GM21447 (cell line): ENCODE results near the gene AGBL1.

Source experiments
- ATAC-seq: cut with Tn5 transposase; IDR thresholded peaks from one replicate; pipeline ENCODE4 v1.9.1; 2021; ENCODE audit not compliant: unreplicated experiment

The AGBL1 gene

DNA sequence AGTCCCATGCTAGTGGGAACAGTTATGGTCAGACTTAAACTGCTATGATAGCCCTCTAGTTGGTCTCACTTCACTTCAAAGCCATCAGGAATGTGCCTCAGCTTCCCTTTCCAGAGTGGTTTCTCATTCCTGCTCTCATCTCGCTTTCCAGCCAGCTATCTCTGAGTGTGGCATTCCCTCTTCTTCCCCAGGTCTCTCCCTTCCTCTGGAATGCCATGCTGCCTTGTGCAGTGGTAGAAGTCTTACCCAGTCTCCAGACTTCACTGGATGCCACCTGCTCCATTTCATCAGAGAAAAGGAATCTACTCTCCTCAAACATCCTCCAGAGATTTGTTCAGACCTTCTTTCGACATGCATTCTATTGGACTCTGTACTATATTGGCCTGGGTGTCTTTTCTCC lies 83.0 kb downstream of the AGBL1 start:
- ATAC-seq = no peak

DNA sequence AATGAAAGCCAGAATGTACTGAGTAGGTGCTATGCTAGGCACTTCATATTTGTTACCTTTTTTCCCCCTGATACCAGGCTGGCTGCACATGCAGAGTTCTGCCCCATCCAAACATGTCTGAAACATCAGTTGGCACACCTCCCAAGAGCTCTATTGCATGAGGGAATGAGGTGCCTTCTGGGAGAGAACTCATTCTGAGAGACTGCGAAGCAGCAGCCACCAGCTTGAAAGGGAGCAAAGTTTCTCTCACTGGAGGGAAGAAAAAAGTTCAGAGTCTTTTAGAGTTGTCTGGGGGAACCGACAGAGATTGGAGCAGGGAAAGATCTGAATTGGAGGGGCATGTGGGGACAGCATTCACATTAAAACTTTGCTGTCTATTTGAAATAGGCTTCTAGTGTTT lies 84.1 kb downstream of the AGBL1 start:
- ATAC-seq = no peak

DNA sequence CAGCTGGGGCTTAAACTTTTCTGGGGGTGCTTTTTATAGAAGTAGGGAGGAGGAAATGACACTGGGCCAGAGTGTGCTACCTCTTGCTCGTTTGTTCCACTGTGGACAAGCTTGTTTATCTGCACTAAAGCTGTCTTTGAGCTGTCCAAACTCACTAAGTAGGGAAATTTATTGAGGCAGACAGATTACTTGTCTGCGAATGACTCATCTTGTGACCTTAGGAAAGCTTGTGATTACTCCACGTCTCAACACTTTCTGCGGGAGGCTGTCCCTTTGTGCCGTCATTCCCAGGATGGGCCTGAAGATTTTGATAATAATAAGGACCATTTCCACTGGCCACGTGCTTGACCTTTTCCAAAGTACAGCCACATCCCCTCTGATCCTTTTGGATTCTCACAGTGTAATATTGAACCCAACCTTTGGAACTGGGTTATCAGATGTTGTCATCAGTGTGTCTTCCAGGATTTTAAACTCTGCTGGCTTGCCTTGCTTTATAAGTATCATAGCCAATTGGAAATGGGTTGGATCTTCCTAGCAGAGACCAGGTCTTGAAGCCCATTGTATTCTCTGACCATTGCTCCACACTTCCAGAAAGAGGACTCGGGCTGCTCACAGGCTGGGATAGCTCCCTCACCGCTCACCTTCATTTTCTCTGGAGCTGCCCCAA lies 84.7 kb downstream of the AGBL1 start:
- ATAC-seq = no peak

DNA sequence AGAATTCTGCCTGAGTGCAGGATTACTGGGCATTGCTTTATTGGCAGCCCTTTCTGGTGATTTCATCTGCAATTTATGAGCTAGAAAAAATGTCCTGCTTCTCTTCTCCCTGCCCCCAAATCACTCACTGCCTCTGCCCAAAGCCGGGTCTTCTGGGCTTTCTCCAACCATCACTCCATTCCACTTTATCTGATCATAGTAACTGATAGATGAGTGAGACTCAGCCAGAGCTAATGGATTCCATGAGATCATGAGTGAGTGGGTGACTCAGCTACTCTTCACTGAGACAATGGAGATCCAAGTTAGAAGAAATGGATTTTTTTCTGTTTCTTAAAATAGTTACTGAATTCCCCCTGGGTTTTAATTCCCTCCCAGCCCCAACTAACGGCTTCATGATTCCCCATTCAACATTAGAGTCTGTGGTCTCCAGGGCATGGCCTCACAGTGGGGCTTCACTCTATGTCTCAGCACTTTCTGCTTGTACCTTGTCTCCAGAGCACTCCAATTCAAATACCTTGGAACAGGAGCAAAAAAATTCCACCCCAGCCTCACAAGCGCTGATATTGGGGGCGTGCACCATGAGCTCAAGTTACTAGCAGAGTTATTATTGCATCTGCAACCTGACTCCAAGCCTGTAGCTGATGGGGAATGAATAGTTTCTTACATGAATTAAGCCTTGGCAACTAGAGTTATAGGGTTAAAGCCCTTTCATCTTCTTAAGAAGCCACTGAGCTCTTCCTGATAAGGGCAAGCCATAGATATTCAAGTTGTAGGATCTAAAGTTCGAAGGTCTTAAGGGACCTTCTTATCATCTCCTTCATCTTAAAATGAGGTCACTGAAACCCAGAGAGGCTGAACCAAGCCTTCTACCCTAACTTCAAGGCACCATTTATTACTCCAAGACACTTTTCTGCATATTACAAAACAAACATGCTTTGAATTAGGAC lies 85.9 kb downstream of the AGBL1 start:
- ATAC-seq = no peak

DNA sequence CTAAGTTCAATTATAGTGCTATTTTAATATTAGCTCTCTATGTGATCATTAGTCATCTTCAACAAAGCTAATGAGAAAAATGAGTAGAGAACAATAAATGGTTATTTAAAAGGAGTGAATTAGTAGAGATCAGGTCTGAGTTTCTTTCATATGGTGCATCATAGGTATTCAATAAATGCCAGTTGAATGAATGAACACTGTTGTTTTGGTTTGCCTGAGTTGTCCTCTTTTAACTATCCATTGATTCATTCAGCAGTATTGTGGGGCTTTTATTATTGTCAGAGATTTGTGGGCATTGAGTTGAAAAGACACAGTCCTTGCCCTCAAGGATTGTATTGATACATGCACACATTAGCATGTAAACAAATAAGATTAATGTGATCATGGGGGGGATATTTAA lies 88.2 kb downstream of the AGBL1 start:
- ATAC-seq = no peak

DNA sequence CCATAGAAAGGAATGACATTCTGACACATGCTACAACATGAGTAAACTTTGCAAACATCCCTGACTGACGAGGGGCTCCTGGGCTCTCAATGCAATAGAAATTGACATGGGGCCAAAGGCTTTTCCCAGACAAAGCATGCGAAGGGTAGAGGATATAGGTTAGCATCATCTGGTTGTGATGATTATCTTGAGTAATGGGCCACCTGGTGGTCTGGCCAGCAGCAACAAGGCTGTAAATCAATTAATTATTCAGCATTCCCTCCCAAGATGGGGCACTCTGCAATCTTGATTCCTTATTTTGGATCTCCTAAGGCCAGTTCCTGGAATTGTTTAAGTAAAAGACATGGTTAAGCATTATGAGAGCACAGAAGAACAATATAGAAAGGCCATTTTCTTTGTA lies 99.2 kb downstream of the AGBL1 start:
- ATAC-seq = no peak

DNA sequence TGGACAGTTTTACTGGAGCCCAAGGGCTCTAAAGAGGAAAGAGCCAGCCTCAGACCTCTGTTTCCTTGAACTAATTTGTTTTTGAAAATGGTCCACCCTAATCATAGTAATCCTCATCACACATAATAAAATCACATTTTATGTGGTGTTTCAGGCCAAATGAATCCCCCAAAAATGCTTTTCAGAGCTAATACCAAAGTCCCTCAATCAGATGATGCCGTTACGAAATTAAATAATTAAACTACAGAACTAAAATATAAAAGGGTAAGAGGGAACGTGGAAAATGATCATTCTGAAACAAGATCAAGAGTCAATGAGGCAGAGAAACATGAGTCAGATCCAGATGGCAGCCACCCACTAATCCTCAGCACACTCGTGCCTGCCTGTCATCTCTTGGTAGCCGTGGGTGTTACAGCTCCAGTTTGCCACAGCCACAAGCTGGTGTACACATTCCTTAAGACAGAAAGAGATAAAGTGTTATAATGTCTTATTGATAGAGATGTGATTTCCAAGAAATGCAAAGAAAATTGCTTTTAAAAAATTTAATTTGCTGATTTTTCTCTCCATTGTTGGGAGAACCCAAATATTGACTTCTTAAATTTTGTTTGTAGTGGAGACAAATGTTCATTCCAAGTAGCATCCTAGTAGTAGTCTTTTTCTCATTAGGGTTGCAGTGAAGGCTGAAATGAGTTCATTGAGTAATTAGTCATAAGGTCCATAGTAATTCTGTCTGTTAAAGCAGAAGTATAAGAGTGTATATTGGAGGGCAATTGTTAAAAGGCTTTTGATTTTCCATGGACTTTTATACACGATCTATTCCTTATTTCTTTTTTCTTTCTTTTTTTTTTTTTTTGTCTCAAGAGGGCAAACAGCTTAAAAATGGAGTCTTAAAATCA lies 104.2 kb downstream of the AGBL1 start:
- ATAC-seq = no peak

DNA sequence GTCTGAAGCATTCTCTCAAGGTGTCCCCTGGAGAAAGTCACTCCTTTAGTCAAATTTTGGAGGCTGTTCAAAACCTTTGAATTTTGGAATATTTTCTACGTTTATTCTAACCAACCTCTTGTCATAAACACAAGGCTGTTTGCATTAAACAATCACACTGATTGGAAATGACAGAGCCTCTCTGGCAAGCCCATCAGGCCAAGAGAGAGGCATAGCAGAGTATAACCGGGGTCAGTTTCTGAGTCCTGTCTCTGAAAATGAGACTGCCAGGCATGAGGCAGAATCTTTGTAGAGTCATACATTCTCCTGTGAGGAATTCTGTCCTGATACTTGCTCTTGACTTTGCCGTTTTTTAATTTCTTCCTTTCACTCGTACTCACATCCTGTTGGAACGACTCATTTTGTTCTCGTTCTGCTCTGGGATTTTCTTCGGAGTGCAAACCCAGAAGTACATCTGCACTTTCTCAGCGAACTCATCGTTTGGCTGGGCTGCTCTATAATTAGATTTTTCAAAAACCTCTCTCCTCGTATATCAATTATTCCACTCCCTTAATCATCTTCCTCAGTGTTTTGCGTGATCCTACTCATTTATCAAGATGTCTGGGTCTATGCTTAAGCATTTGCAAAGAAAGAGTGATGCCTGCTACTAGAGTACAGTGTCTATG lies 114.2 kb downstream of the AGBL1 start:
- ATAC-seq = no peak

DNA sequence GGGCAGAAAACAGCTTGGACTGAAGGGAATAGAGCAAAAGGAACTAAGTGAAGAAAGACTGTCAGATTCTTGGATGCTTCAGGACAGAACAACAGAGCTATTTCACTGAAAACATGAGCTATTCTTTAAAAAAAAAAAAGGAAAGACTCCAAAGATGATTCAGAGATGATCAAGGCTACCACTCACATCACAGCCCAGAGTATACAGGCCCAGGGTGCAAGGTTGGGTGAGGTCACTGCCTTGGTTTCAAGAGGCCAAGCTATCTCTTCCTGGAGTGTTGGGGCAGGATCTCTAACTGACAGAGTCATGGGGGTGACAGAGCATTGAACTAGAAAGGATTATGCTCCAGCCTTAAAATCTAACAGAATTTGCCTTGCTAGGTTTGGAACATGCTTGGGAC lies 118.1 kb downstream of the AGBL1 start:
- ATAC-seq = no peak

DNA sequence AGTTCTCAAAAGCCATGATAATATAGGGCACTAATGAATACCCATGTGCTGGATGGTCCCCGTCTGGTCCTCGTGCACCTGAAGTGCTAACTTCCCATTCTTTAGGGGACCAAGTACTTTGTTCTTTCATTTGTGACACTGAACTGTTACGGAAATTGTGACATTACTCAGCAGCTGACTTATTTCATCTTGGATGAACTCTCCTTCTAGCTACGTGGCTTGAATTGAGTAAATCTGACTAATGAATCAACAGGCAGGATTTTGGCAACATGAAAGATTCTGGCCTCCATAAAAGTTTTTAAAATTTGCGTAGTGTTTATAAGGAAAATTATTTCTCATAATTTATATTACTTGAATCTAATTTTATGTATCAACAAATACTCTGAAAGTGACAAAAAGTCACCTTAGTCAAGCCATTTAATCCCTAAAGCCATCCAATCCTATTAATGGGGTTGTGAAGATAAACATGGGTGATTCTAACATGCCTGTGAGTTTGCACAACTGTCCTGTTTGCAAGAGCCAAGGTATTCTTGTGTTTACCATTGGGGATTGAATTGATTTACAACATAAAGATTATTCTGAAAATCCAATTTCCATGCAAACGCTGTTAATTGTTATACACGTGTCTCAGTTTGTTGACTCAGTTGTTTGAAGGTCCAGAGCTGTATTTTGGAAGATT lies 119.9 kb downstream of the AGBL1 start:
- ATAC-seq = no peak

DNA sequence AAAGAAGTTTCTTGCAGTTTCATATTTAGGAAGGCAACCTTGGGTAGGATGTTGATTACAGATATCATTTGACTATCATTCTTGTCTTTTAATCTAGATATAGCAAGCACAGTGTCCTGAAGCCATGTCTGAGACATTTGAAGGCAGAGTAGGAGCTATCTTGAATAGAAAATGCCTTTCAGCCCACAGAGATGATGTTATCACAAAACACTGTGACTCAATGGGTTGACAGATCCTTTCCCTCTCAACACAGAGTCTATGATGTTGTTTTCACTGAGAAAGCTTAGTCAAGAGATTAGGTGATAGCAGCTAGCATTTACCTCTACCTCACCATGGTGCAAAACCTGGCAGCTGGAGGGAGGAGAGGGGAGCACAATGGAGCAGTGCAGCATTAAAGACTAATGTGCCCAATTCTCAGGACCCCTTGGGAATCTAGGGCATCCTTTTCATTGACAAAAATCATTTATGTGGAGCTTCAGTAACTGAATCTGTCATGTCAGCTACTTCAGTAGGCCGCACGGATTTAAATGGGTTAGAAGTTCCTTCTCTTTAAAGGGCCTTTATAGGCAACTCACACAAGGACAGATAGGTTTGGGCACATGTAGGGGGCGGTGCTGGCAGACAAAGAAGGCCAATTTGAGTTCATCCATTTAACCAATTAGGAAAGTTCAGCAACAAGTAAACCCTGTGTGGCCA lies 121.8 kb downstream of the AGBL1 start:
- ATAC-seq = no peak

DNA sequence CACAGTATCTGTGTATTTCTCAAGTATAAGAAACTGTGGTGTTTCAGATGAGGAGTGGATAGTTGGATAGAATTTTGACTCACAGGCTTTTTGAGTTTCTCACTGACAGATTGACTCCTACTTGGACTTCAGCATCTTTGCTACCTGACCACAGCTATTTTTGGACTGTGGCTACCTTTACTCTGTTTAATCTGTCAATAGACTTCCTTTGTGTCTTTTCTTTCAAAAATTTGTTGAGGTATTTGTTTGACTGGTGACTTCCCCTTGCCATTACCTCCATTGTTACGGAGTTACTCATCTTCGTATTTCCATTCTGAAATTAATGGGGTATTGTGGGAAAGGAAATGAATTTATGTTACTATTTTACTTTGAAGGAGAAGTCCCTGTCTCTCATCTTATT lies 123.8 kb downstream of the AGBL1 start:
- ATAC-seq = no peak

DNA sequence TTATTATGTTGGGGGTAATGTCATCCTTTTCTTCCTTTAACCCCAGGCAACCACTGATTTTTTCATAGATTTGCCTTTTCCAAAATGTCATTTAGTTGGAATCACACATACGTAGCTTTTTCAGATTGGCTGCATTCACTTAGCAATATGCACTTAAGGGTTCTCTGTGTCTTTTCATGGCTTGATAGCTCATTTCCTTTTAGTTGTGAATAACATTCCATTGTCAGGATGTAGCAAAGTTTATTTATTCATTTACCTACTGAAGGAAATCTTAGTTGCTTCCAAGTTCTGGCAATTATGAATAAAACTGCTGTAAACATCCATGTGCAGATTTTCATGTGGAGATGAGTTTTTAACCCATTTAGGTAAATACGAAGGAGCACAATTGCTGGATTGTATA lies 125.4 kb downstream of the AGBL1 start:
- no peak for ATAC-seq

DNA sequence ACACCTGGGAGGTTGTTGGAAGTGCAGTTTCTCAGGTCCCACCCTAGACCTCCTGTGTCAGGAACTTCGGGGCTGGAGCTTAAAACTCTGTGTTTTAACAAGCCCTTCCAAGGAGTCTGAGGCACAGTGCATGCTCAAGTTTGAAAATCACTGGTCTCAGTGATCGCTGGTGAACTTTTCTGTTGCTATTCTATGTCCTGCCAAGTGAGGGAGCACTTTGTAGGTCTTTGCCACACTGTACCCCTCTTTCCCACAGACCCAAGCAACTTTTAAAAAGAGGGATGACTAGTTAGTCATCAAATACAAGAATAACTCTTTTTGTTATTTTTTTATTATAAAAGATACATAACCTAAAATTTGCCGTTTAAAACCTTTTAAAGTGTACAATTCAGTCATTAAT lies 133.7 kb downstream of the AGBL1 start:
- ATAC-seq = no peak

DNA sequence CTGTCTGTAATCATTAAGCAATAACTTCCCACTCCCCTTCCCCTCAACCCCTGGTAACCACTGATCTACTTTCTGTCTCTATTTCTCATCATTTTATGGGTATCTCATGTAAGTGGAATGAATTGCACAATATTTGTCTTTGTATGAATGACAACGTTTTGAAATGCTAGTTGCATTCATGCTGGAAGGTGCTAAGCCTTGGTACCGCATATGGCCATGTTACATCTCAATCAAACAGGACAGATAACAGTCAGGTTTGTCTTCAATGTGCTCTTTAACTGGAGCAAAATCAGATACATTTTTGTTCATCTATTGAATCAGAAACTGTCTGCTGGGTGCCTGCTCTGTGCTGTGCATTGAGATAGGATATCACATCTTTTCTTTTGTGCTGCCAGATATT lies 134.2 kb downstream of the AGBL1 start:
- ATAC-seq = no peak

DNA sequence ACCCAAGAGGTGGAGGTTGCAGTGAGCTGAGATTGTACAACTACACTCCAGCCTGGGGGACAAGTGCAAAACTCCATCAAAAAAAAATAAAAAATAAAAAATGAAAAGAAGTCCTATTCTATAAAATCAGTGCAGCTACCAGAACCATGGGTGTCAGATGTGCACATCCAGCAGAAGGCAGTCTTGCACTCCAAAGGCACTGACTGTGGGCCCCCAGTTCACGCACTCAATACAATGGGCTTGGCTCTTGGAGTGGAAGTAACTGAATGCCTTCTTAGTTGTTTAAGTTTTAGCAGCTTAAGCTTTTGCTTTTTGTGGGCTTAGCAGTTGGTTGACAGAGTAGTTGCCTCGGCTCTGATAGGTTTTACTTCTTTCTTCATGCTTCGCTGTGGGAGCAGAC lies 141.4 kb downstream of the AGBL1 start:
- no peak for ATAC-seq

DNA sequence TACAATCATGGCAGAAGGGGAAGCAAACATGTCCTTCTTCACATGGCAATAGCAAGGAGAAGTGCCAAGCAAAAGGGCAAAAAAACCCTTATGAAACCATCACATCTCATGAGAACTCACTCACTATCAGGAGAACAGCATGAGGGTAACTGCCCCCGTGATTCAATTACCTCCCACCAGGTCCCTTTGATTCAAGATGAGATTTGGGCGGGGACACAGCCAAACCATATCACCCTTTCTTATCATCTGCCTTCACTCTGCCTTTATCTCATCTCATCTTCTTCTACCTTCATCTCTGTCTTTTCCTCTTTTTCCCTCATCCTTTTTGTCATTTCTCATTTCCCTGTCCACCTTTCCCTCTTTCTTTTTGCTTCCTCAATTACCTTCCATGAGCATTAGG lies 149.6 kb downstream of the AGBL1 start:
- no peak for ATAC-seq

DNA sequence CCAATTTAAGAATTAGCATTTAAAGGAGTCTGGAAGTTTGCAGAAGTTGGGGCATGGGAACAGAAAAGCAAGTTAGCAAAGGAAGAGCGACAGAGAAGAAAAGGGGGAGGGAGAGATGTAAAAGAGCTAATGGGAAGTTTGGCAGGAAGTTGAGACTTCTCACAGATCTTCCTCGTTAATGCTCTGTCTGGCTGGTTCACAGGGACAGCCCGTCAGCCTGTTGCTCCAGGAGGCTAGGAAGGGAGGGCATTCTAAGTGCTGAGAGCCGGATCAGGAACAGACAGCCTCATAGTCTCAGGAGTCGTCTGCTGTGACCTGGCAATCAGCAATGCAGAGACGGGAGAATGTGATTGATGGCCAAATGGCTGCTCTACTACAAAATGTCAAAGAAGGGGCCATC lies 150.3 kb downstream of the AGBL1 start:
- ATAC-seq = no peak

DNA sequence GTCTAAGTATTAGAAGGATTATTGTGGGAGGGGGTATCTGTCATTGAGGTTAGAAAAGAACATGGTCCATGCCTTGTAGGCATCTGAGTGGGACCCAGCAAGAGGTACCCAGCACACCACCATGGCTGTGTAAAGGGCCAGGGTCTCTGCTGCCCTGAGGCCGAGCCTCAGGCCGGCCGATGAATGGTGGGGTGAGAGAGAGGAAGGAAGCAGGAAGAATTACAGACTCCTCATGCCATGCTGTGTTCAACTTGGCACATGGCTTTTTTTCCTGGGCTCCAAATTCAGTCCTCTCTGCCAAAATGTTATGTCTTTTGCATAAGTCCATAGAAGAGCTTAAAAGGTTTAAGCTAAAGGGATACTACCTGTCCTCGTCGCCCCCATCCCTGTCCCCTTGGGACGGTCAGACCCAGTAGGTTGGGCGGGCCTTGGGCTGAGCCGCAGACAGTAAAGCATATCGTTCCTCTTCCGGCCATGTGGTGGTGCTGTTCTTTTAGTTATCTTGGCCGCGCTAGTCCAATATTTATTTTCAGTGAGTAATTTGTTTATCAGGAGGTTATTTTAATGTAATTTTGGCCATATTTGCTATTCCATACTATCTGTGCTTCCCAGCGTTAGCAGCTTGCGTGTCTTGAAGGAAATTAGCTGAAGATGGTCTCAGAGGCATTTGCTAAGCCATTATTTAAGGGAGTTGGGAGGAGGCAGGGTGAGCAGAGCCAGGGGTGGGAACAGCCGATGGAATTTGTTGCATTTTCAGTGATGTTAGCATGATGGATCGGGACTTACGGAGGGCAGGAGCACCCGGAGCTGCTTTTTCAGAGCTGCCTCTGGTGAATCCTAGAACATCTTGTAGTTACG lies 152.4 kb downstream of the AGBL1 start:
- ATAC-seq = no peak
